Panc1 (cell line): ENCODE measurements around the gene BMP10. TPM values are rescaled to one million over a fixed set of nuclear protein-coding genes. Genes with fewer than 3 reads are reported as not detected.
A peak's percentile ranks its signal among the peaks of the same experiment; 100 is the strongest.

ENCODE experiments used
- ATAC-seq: fragments of 200-7000 bp; cut with Tn5 transposase; 2 replicates; pipeline ENCODE4 v1.9.1; 2020; ENCODE audit warnings: mild to moderate bottlenecking, moderate library complexity
- BruUV-seq: library from RNA; stranded (reverse); fragments of 400-500 nt; replicated peaks from 2 replicates; lab custom pipeline; 2021; lab: Mats Ljungman, UMichigan
- CTCF ChIA-PET: fragments of 300-600 bp; sonication (Branson Sonifier 250); formaldehyde crosslinking; loops from one replicate; lab custom pipeline; 2022; ENCODE audit warnings: antibody characterized with exemption; lab: Charles Lee
- POLR2A ChIA-PET: fragments of 300-600 bp; sonication (Branson Sonifier 250); formaldehyde crosslinking; loops from one replicate; lab custom pipeline; 2022; ENCODE audit warnings: antibody characterized with exemption; lab: Charles Lee
- DNase-seq: peaks from one replicate; pipeline ENCODE4 v3.0.0-alpha.2; 2010; ENCODE audit warnings: low read depth, low spot score
- H3K27ac ChIP-seq: 2 replicates; pipeline ENCODE4 v1.5.1; 2011; ENCODE audit warnings: mild to moderate bottlenecking, low read length, inconsistent platforms
- H3K27me3 ChIP-seq: fragments of 200-500 bp; sonication (Bioruptor generic); 2 replicates; pipeline ENCODE4 v1.6.0; 2014; ENCODE audit warnings: low read length, inconsistent platforms; ENCODE audit not compliant: control insufficient read depth, insufficient read depth
- H3K36me3 ChIP-seq: fragments of 200-500 bp; sonication (Bioruptor generic); 2 replicates; pipeline ENCODE4 v1.5.1; 2014; ENCODE audit warnings: inconsistent platforms, mild to moderate bottlenecking, low read length, moderate library complexity; ENCODE audit not compliant: control insufficient read depth, insufficient read depth
- H3K4me1 ChIP-seq: 2 replicates; pipeline ENCODE4 v1.5.1; 2011; ENCODE audit warnings: inconsistent platforms, mild to moderate bottlenecking, low read length, moderate library complexity; ENCODE audit not compliant: control insufficient read depth, insufficient read depth
- H3K4me3 ChIP-seq, 2 experiments: 2 replicates each; pipeline ENCODE4 v1.5.1; 2011 to 2012; ENCODE audit warnings: low read depth in 2 of 2, low read length in 2 of 2, mild to moderate bottlenecking in 2 of 2, inconsistent platforms in 1 of 2, moderate library complexity in 1 of 2
- H3K9me3 ChIP-seq: fragments of 200-500 bp; sonication (Bioruptor generic); 2 replicates; pipeline ENCODE4 v1.5.1; 2014; ENCODE audit warnings: low read depth, mild to moderate bottlenecking, inconsistent platforms, low read length, moderate library complexity; ENCODE audit not compliant: control insufficient read depth, insufficient read depth
- CTCF ChIP-seq: fragments of 450-650 bp; IDR thresholded peaks from 2 replicates; pipeline ENCODE4 v1.5.1; 2017; ENCODE audit warnings: mild to moderate bottlenecking
- POLR2AphosphoS5 ChIP-seq: IDR thresholded peaks from 2 replicates; pipeline ENCODE4 v1.6.1; 2012; ENCODE audit warnings: mild to moderate bottlenecking, low read depth, low read length, moderate library complexity
- REST ChIP-seq, 2 experiments: IDR thresholded peaks; 2 replicates each; pipeline ENCODE4 v1.6.1; 2011 to 2012; ENCODE audit warnings: low read depth in 2 of 2, control low read depth in 1 of 2, low read length in 1 of 2, mild to moderate bottlenecking in 1 of 2, moderate library complexity in 1 of 2; ENCODE audit not compliant: insufficient read depth in 1 of 2
- SIN3A ChIP-seq: IDR thresholded peaks from 2 replicates; pipeline ENCODE4 v1.6.1; 2012; ENCODE audit warnings: low read depth, mild to moderate bottlenecking, low read length, moderate library complexity, borderline replicate concordance; ENCODE audit not compliant: insufficient read depth
- TCF7L2 ChIP-seq: IDR thresholded peaks from 2 replicates; pipeline ENCODE4 v1.6.1; 2011; ENCODE audit warnings: mild to moderate bottlenecking, low read depth, low read length, inconsistent platforms
- in situ Hi-C: cut with HindIII; loops from 2 replicates; pipeline ENCODE4 v1.10.0; 2016; ENCODE audit warnings: low sequenced_read_pairs, low pct_unique_long_range_greater_than_20kb
- intact Hi-C: fragments of 100-400 bp; cut with micrococcal nuclease; formaldehyde crosslinking; loops from one replicate; pipeline ENCODE4 v1.10.0; 2022; ENCODE audit not compliant: unreplicated experiment
- total RNA-seq: library from RNA; stranded (reverse); gene quantifications from one replicate; pipeline ENCODE4 v1.2.1, GENCODE V29; 2021; ENCODE audit not compliant: unreplicated experiment

Gene BMP10
- total RNA-seq, 1 experiment from 2014 or later = not detected

- in situ Hi-C loops = no loop called here
Observed at GRCh38 chr2:68889500-68889899, 18.3 kb upstream of the BMP10 start.

GRCh38 chr2:68889021-68889420 lies 17.8 kb upstream of the BMP10 start:
- intact Hi-C loops (no loop called here), in situ Hi-C loops (no loop called here)
- BruUV-seq = no TSS peak
- H3K27ac ChIP-seq = no peak overlapping the region
- TF ChIP-seq TCF7L2 (no peak), CTCF (no peak), SIN3A (no peak), REST (IDR thresholded peaks at IDR 0.05; ENCODE audit: insufficient read depth in 1 of 2, low read depth in 2 of 2, low read length in 1 of 2) (no peak), POLR2AphosphoS5 (no peak)
- no peaks in the 10 kb centered on the region for H3K4me1 ChIP-seq
- CTCF ChIA-PET = no interaction called here
- peaks cover 2% of the 10 kb centered on the region for H3K27me3 ChIP-seq
- H3K4me3 ChIP-seq = no peak overlapping the region
- POLR2A ChIA-PET = interaction anchor here (0.5 kb wide), 1 partner anchor 139 kb away, joined by 5 read pairs; no protein-coding TSS in a partner anchor
- H3K36me3 ChIP-seq = no peaks in the 10 kb centered on the region
- no peaks in the 10 kb centered on the region for H3K9me3 ChIP-seq
- no peak for ATAC-seq
- DNase-seq = no peak

More at GRCh38 chr2:68889500-68889899, 18.3 kb upstream of the BMP10 start:
- ChIA-PET CTCF (no interaction called here), POLR2A (no interaction called here)
- BruUV-seq = no TSS peak
- no peak overlapping the region for H3K4me3 ChIP-seq
- H3K27me3 ChIP-seq = peaks cover 2% of the 10 kb centered on the region
- no peaks in the 10 kb centered on the region for H3K9me3 ChIP-seq
- no peak for DNase-seq
- H3K36me3 ChIP-seq = no peaks in the 10 kb centered on the region
- no peak for TF ChIP-seq TCF7L2
- no peak for TF ChIP-seq SIN3A
- no peak for TF ChIP-seq CTCF
- no peak for TF ChIP-seq POLR2AphosphoS5
- no peak for TF ChIP-seq REST (IDR thresholded peaks at IDR 0.05; ENCODE audit: insufficient read depth in 1 of 2, low read depth in 2 of 2, low read length in 1 of 2)
- no peak overlapping the region for H3K27ac ChIP-seq
- no peaks in the 10 kb centered on the region for H3K4me1 ChIP-seq
- peak; percentile 48; the same call in 1 of the 2 replicates for ATAC-seq
- intact Hi-C loops = no loop called here
